Activated naive CD4-positive, alpha-beta T cell treated with anti-CD3 and anti-CD28 coated beads, Interleukin-2, amount 50 U/mL, for 24 hours (primary cell): Measurements from ENCODE around the gene ZNF318.
A peak's percentile ranks its signal among the peaks of the same experiment; 100 is the strongest.
"Not testable (repeated sequence)": the region's sequence is repeated elsewhere in the genome, so short reads cannot be mapped to it uniquely, and the experiment has no call there.

Experiments used
- H3K27ac Mint-ChIP-seq: one replicate; pipeline ENCODE4 v1.8.0; 2021; ENCODE audit warnings: mild to moderate bottlenecking, mixed read lengths
- H3K27me3 Mint-ChIP-seq: one replicate; pipeline ENCODE4 v1.8.0; 2021; ENCODE audit warnings: mixed read lengths
- H3K36me3 Mint-ChIP-seq: one replicate; pipeline ENCODE4 v1.8.0; 2021; ENCODE audit warnings: mixed read lengths
- H3K4me1 Mint-ChIP-seq: one replicate; pipeline ENCODE4 v1.8.0; 2021; ENCODE audit warnings: mixed read lengths
- H3K4me3 Mint-ChIP-seq: one replicate; pipeline ENCODE4 v1.8.0; 2021; ENCODE audit warnings: mild to moderate bottlenecking, mixed read lengths
- H3K9me3 Mint-ChIP-seq: one replicate; pipeline ENCODE4 v1.8.0; 2021; ENCODE audit warnings: mixed read lengths

Gene ZNF318

DNA sequence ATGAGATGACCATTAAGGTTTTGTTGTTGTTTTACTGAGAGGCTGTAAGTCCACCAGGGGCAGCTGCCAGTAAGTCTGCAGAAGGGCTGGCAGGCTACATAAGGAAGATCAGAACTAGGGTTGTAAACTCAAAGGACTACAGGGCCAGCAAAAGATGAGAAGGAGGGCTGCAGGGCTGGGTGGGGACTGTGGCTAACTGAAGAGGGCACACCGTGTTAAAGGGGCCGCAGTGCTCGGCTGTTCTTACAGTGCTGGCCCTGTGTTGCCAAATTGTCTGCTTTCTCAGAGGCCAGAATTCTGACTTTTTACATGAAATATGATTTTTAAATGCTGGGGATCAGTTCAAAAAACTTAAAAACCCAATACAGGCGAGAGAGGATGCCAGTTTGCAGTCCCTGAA, 25.5 kb upstream of the ZNF318 start:
- H3K36me3 Mint-ChIP-seq: no peaks in the 10 kb centered on the region
- peak overlapping the region; percentile 47 for H3K27ac Mint-ChIP-seq
- peaks cover 56% of the 10 kb centered on the region for H3K4me1 Mint-ChIP-seq
- no peaks in the 10 kb centered on the region for H3K9me3 Mint-ChIP-seq
- no peaks in the 10 kb centered on the region for H3K27me3 Mint-ChIP-seq
- H3K4me3 Mint-ChIP-seq: no peak overlapping the region

GRCh38 chr6:43393602-43394001, 24.2 kb upstream of the ZNF318 start:
- Mint-ChIP-seq H3K36me3 (no peaks in the 10 kb centered on the region), H3K27ac (peak overlapping the region; percentile 91), H3K4me1 (peaks cover 62% of the 10 kb centered on the region), H3K27me3 (no peaks in the 10 kb centered on the region), H3K4me3 (no peak overlapping the region), H3K9me3 (no peaks in the 10 kb centered on the region)

DNA sequence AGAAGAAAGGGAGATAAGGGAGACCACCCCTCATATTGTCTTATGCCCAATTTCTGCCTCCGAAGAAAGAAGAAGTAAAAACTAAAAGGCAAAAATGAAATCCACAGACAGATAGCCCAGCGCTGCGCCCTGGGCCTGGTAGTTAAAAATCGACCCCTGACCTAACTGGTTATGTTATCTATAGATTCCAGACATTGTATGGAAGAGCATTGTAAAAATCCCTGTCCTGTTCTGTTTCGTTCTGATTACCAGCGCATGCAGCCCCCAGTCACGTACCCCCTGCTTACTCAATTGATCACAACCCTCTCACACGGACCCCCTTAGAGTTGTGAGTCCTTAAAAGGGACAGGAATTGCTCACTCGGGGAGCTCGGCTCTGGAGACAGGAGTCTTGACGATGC, 23.7 kb upstream of the ZNF318 start:
- not testable (repeated sequence) for H3K27me3 Mint-ChIP-seq, H3K9me3 Mint-ChIP-seq, H3K4me3 Mint-ChIP-seq, H3K36me3 Mint-ChIP-seq
- peaks cover 62% of the 10 kb centered on the region for H3K4me1 Mint-ChIP-seq
- peak overlapping the region; percentile 75 for H3K27ac Mint-ChIP-seq

GRCh38 chr6:43391440-43392031, 22.1 kb upstream of the ZNF318 start:
- no peak overlapping the region for H3K27ac Mint-ChIP-seq
- peak overlapping the region; percentile 31 for H3K4me3 Mint-ChIP-seq
- no peaks in the 10 kb centered on the region for H3K9me3 Mint-ChIP-seq
- no peaks in the 10 kb centered on the region for H3K27me3 Mint-ChIP-seq
- H3K4me1 Mint-ChIP-seq: peaks cover 60% of the 10 kb centered on the region
- H3K36me3 Mint-ChIP-seq: no peaks in the 10 kb centered on the region

DNA sequence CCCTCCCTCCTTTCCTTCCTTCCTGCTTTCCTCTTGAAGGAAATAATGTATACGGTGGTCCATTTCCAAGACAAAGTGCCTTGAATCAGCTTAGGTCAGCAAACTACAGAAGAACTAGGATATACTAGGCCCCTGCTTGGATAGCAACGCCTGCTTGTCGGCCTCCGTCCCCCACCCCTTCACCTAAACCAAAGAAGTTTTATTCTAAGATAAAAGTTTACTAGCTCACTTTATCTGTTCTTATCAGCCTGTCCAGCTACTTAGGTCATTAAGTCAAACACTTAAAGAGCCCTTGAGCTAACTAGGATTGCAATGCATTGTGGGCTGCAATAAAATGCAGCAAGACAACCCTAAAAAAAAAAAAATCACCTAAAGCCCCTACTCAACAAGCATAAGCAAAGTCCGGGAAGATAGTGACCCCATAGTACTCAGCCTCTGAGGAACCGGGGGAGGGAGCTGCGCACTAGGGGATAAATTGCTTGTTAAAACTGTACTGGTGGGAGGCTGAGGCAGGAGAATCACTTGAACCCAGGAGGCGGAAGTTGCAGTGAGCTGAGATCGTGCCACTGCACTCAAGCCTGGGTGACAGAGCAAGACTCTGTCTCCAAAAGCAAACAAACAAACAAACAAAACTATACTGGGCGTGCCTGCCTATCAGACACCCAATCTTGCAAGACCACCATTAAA, 21.4 kb upstream of the ZNF318 start:
- H3K9me3 Mint-ChIP-seq, H3K27ac Mint-ChIP-seq, H3K27me3 Mint-ChIP-seq, H3K36me3 Mint-ChIP-seq: not testable (repeated sequence)
- peak overlapping the region; percentile 40 for H3K4me3 Mint-ChIP-seq
- H3K4me1 Mint-ChIP-seq: peaks cover 63% of the 10 kb centered on the region

DNA sequence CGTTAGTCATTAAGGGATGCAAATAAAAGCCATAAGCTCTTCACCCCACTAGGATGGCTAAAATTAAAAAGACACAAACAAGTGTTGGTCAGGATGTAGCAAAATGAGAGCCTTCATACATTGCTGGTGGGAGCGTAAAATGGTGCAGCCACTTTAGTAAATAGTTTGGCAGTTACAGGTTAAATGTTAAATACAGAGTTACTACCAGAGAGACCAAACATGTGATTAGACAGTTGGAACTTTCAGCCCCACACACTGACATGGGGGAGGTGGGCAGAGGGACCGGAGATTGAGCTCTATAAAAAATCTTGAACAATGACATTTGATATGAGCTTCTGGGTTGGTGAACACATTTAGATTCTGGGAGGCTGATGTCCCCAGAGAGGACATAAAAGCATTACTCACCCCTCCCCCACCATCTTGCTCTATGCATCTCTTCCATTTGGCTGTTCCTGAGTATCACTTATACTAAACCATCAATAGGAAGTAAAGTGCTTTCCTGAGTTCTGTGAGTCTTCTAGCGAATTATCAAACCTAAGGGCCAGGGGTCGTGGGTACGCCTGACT, 20.4 kb upstream of the ZNF318 start:
- Mint-ChIP-seq H3K4me3 (no peak overlapping the region), H3K36me3 (peaks cover 3% of the 10 kb centered on the region), H3K27me3 (no peaks in the 10 kb centered on the region), H3K4me1 (peaks cover 73% of the 10 kb centered on the region), H3K27ac (peak overlapping the region; percentile 84), H3K9me3 (no peaks in the 10 kb centered on the region)

DNA sequence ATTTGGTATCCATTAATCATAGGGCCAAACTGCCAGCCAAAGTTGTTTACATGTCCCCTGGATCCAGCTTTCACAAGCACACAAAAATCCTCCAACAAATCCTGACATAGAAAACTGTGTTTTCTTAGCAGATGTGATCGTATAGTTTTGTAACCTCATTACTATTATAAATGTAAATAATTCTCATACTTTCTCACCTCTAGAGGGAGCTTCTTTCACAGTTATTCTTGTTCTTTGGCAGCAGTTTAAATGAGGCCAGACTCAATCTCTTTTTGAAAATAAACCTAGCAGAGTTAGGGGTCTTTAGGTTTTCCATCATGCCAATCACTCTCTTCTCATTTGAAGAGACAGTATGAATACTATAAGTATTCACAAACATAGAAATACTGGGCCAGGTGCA, 17.0 kb upstream of the ZNF318 start:
- no peaks in the 10 kb centered on the region for H3K27me3 Mint-ChIP-seq

GRCh38 chr6:43383021-43383667, 13.7 kb upstream of the ZNF318 start:
- Mint-ChIP-seq H3K9me3 (no peaks in the 10 kb centered on the region), H3K27ac (peak overlapping the region; percentile 96), H3K36me3 (peaks cover 3% of the 10 kb centered on the region), H3K4me1 (peaks cover 79% of the 10 kb centered on the region), H3K4me3 (peak overlapping the region; percentile 77), H3K27me3 (no peaks in the 10 kb centered on the region)

More for the DNA sequence above, 17.0 kb upstream of the ZNF318 start:
- no peaks in the 10 kb centered on the region for H3K9me3 Mint-ChIP-seq
- H3K36me3 Mint-ChIP-seq: peaks cover 3% of the 10 kb centered on the region
- peaks cover 80% of the 10 kb centered on the region for H3K4me1 Mint-ChIP-seq
- H3K27ac Mint-ChIP-seq: peak overlapping the region; percentile 17
- no peak overlapping the region for H3K4me3 Mint-ChIP-seq

DNA sequence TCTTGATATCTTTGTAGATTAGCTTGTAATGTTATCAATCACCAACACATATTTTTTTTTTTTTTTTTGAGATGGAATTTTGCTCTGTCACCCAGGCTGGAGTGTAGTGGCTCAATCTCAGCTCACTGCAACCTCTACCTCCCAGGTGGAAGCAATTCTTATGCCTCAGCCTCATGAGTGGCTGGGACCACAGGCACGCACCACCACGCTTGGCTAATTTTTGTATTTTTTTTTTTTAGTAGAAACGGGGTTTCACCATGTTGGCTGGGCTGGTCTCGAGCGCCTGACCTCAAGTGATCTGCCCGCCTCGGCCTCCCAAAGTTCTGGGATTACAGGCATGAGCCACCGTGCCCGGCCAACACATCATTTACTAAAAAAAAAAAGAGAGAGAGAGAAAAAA, 11.4 kb upstream of the ZNF318 start:
- H3K4me3 Mint-ChIP-seq, H3K9me3 Mint-ChIP-seq, H3K27me3 Mint-ChIP-seq, H3K36me3 Mint-ChIP-seq: not testable (repeated sequence)
- peaks cover 78% of the 10 kb centered on the region for H3K4me1 Mint-ChIP-seq
- H3K27ac Mint-ChIP-seq: peak overlapping the region; percentile 49

GRCh38 chr6:43378631-43379030, 9.2 kb upstream of the ZNF318 start:
- Mint-ChIP-seq H3K4me3 (no peak overlapping the region), H3K27ac (no peak overlapping the region), H3K27me3 (no peaks in the 10 kb centered on the region), H3K36me3 (no peaks in the 10 kb centered on the region), H3K9me3 (no peaks in the 10 kb centered on the region), H3K4me1 (peaks cover 56% of the 10 kb centered on the region)

GRCh38 chr6:43377710-43378229, 8.3 kb upstream of the ZNF318 start:
- Mint-ChIP-seq H3K4me1 (peaks cover 54% of the 10 kb centered on the region), H3K27me3 (no peaks in the 10 kb centered on the region), H3K27ac (no peak overlapping the region), H3K4me3 (no peak overlapping the region), H3K9me3 (no peaks in the 10 kb centered on the region), H3K36me3 (no peaks in the 10 kb centered on the region)

- H3K27ac Mint-ChIP-seq: peak overlapping the region; percentile 12
- no peaks in the 10 kb centered on the region for H3K36me3 Mint-ChIP-seq
- H3K4me3 Mint-ChIP-seq: no peak overlapping the region
- peaks cover 45% of the 10 kb centered on the region for H3K4me1 Mint-ChIP-seq
- no peaks in the 10 kb centered on the region for H3K27me3 Mint-ChIP-seq
- H3K9me3 Mint-ChIP-seq: no peaks in the 10 kb centered on the region
These were observed 7.1 kb upstream of the ZNF318 start for GRCh38 chr6:43376551-43376981.

DNA sequence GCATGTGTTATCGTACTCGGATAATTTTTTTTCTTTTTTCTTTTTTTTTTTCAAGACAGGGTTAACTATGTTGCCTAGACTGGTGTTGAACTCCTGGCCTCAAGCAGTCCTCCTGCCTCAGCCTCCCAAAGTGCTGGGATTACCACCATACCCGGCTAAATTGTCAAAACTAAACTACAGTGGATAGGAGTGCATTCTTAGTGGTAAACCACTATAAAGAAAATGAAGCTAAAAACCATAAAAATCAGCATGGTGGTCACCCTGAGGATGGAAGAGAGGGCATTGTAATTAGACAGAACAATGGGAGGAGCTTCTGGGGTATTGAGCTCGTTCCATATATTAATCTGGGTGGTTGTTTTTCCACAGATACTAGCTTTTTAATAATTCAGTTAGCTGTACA, 6.2 kb upstream of the ZNF318 start:
- peaks cover 37% of the 10 kb centered on the region for H3K4me1 Mint-ChIP-seq
- H3K27ac Mint-ChIP-seq: no peak overlapping the region
- H3K4me3 Mint-ChIP-seq: no peak overlapping the region

DNA sequence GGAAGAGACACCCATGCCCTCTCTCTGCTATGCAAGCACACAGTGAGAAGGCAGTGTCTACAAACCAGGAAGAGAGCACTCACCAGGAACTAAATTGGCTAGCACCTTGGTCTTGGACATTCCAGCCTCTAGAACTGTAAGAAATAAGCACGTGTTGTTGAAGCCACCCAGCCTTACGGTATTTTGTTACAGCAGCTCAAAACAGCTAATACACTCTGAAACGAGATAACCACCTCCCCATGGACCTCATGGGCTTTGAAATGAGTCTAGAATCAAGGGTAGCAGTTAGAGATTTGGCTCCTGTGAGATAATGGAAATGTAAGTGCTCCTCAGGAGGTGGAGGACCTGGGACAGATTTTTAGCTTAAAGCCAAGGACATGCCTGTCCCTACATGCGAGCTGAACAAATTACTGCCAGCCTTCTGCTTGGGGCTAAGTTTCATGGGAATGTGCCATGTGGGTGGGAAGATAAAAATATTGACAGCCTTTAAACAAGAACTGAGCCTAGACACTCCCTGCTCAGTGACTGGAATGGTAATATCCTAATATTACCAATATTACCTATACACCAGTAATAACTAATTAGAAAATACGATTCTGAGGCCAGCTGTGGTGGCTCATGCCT, 3.9 kb upstream of the ZNF318 start:
- Mint-ChIP-seq H3K27ac (peak overlapping the region; percentile 41), H3K4me3 (no peak overlapping the region), H3K36me3 (peaks cover 2% of the 10 kb centered on the region), H3K9me3 (no peaks in the 10 kb centered on the region), H3K27me3 (no peaks in the 10 kb centered on the region), H3K4me1 (peaks cover 33% of the 10 kb centered on the region)

More for the DNA sequence above, 6.2 kb upstream of the ZNF318 start:
- Mint-ChIP-seq H3K9me3 (no peaks in the 10 kb centered on the region), H3K36me3 (no peaks in the 10 kb centered on the region), H3K27me3 (no peaks in the 10 kb centered on the region)

GRCh38 chr6:43370003-43370580, 645 bp upstream of the ZNF318 start:
- H3K36me3 Mint-ChIP-seq, H3K9me3 Mint-ChIP-seq, H3K27me3 Mint-ChIP-seq: not testable (repeated sequence)
- Mint-ChIP-seq H3K4me3 (peak overlapping the region; percentile 89), H3K4me1 (peaks cover 51% of the 10 kb centered on the region), H3K27ac (peak overlapping the region; percentile 93)
